Effector CD4-positive, alpha-beta T cell (primary cell): ENCODE data around the gene NCR3LG1.

Experiments used
- DNase-seq: peaks from one replicate; pipeline ENCODE4 v3.0.0-alpha.2; 2020

NCR3LG1 gene

DNA sequence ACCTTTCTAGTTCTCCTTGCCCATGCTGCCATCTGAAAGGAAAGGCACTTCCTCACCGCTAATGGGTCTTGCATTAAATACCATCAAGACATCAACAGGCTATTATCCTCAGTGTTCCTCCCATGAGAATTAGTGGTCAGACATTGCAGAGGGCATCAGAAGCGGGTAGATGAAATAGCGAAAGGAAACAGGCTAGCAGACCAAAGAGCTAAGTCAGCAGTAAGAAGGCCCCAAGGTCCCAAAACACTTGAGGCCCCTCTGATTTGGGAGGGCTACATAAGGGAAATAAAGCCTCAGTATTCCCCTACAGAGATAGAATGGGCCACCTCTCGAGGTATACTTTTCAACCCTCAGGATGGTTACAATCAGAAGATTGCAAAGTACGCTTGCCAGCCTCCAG lies 23.9 kb downstream of the NCR3LG1 start:
- DNase-seq, result no peak

DNA sequence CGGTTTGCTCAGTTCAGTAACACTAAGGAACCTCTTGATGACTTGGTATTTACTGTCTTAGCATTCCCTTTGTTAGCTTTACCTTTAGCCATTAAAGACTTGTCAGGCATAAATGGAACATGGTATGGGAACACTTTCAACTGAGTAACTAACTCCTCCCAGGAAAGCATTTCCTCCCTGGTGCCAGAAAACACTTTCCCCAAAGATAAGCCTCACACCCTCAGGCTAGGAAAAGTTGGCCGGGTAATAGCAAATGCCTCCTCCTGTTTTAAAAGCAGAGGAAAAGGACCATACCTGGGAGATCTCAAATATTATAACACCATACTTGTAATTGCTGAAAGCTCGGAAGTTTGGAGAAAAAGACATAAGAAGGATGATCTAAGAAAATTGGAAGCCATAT lies 24.9 kb downstream of the NCR3LG1 start:
- no peak for DNase-seq

DNA sequence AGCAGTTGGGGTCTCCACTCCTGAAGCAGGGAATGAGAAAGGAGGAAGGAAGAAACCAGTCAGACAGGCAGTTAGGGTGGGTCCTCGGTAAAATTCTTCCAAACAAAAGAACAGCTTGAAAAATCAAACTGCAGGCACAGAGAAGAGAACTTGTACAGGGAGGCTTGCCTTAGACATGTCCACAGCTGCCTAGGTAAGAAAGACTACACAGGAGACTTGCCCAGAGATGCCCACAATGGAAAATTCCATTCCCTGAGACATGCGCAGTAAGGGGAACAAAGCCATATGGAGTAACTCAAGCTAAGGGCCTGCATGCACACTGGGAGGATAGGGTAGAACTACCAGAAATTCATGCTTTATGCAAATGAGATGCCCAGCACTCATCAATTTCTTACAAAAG lies 27.1 kb downstream of the NCR3LG1 start:
- no peak for DNase-seq

DNA sequence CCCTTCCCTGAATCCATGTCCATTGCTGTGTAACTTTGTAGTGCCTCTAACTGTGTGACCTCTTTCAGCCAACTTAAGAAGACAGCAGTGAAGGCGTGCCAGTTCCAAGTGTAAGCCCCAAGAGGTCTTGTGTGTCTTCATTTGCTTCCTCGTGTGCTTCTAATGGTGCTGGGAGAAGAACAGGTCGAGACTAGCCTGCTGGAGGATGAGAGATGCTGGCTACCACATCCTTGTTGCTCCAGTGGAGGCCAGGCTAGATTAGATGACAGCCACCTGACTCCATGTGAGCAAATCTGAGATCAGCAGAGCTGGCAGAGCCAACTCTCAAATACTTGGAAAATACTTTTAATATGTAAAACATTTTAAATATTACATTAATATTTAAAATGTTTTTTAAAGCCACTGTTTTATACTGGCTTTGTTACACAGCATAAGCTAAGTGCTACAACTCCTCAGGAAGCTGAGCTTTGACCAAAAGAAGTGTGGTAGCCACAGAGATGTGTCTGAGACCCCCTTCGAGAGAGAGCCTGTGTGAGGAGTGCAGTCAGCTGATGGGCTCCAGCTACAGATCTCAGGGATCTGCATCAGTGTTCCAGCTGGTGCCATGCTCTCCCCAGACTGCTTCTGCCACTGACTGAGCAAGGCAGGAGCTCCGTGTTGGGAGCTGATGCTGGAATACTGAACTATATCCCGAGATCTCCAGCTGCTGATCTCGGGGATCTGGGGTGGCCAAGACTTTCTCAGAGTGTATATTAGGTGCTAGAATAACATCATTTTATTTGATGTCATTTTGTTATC lies 28.0 kb downstream of the NCR3LG1 start:
- DNase-seq, result no peak

DNA sequence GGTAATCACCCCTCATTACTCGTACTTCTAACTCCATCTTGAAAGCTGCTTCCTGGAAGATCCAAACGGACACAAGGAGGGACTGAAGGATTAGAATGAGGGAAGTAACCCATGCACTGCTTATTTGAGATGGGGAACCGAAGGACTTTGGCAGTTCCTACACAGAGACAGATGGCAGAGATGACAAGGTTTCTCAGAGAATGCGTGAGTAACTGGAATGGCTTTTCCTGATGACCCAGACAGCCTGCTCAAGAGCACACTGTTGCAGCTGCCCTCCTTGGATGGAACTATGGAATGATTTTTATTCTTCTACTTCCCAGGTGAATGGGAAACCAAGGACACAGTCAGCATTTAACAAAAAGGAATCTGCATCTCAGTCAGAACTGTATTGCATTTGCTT lies 29.6 kb downstream of the NCR3LG1 start:
- no peak for DNase-seq

DNA sequence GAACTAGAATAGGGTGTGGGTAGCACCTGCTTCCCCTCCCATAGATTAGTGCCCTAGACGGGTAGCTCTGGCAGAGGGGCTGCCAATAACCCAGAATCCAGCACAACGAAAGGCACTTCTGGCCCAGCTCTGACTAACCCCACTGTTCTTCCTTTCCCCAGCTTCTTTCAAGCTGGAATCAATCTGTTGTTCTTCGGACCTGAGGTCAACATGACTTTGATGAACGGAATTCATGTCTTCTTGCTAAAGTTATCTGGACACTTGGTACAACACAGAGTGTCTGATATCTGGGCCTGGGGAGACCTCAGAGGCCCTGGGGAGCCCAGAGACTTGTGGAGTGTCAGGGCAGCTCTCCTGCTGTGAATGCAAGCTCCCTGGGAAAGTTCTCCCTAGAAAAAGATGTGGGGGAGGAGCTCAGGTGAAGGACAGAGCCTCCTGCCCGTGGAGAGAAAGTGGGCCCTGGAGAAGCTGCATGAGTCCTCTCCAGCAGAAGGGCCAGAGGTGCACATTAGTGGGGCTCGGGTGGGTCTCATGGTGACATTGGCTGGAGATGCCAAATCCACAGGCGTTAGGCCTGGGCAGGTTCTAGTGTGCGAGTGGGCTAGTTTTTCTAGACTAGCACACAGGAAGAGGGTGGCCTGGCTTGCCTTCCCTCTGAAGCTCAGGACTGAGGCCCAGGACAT lies 30.6 kb downstream of the NCR3LG1 start:
- no peak for DNase-seq

DNA sequence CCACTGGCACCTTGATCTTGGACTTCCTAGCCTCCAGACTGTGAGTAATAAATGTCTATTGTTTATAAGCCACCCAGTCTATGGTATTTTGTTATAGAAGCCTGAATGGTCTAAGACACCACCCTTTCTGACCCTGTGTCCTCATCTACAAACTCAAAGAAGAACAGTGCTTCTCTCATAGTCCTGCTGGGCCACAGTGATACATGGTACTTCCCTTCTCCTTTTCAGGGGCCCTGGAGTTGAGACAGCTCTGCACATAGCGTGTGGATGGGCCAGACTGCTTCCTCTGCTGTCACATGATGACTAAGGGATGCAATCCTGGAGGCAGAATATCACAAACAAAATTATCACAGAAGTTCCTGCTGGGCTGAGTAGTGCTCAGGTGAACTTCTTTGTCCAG lies 31.9 kb downstream of the NCR3LG1 start:
- DNase-seq, result no peak

DNA sequence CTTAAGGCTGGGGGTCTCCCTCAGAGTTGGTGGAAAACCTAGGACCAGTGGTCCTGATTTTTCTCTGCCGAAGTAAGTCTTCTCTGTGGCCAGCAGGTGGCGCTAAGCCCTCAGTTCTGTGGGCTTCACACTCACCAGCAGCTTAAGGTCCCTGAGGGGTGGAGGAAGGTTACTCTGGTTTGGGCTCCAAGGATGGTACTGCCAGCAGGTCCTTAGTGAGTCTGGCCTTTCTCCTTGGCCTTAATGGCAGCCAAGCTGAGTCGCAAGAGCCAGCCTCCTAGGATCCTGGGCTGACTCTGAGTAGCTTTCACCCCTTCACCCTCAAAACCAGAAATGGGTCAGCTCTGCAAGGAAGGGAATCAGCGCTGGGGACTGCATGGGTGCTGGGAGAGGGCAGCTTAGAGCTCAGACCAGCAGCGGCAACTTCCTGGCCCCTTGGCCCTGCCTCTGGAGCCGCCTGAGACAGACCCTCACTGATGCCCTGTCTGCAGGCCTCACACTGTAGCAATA lies 32.5 kb downstream of the NCR3LG1 start:
- DNase-seq, result peak; percentile 80

DNA sequence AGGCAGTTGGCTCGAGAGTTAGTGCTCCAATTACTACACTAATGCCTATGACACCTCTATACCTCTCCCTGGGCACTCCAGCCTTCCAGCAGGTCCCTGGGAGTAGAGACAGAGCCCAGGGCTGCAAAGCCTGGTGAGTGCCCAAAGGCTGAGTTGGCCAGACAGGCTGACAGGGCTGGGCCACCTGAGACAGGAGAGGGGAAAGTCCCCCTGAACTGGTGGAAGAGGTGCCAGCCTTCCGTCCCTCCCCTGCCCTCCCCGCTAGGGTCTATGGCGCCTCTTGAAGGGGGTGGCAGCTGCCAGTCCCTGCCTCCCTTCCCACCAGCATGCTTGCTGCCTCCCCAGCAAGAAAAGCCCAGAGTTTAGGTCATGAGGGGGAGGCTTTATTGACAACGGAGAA lies 33.9 kb downstream of the NCR3LG1 start:
- no peak for DNase-seq

DNA sequence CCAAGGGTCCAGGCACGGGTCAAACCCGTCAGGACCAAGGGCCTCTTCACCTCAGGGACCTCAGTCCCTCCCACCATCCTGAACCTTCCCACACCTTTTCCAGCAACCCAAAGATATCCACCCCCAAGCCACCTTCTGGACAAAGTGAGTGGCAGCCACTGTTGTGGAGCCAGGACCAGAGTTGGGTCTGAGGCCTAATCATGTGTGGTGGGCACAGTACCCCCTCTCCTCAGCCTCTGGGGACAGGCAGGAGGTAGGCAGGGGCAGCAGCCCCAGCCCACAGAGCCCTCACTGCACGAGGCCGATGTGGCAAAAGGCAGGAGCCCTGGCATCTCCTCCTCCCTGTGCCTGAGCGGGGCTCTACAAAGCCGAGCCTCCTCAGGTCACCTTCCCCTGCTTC lies 34.3 kb downstream of the NCR3LG1 start:
- DNase-seq, result no peak

DNA sequence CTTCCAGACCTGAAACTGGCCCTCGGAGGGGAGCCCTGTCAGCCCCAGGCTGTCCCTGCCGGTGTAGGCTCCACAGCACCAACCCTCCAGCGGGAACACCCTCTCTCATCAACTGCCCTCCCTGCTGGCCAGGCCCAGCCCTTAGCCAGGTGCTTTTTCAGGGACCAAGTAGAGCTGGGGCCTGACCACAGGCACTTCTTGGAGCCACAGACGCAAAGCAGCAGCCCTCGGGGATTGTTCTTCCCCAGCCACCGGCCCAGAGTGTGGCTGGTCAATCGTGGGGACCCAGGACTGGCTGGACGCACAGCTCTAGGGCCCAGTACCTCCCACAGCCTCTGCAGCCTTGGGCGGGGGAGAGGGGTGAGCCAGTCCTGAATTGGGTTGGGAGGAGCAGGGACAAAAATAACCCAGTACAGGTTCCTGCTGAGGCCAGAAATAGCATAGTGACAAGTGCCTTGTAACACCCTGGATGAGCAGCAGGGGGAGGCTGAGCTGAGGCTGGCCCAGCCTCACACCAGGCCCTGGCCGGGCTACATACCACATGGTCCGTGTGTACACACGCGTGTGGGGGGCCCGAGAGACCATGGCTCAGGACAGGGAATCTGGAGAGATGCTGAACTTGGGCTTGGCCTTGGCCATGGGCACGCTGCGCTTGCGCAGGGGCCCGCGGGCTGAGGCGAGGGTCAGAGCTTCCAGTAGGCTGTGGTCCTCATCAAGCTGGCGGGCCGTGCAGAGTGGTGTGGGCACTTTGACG lies 34.9 kb downstream of the NCR3LG1 start:
- no peak for DNase-seq

DNA sequence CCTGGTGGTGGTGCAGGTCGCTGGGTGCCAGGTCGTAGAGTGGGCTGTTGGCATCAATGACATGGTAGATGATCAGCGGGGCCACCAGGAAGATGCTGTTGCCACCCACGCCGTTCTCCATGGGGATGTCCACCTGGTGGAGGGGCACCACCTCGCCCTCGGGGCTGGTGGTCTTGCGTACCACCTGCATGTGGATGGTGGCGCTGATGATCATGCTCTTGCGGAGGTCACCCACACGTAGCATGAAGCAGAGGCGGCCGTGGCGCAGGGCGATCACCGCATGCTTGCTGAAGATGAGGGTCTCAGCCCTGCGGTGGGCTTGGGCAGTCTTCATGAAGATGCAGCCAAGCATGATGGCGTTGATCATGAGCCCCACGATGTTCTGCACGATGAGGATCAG lies 35.7 kb downstream of the NCR3LG1 start:
- no peak for DNase-seq

DNA sequence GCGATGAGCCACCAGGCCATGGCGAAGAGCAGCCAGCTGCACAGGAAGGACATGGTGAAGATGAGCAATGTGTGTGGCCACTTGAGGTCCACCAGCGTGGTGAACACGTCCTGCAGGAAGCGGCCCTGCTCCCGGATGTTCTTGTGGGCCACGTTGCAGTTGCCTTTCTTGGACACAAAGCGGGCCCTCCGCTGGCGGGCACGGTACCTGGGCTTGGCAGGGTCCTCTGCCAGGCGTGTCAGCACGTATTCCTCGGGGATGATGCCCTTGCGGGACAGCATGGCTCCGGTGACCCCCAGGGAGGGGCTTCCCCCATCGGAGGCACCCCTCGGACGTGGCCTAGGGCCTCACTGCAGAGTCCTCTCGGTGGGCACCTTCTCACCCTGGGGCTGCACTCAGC lies 36.2 kb downstream of the NCR3LG1 start:
- no peak for DNase-seq

DNA sequence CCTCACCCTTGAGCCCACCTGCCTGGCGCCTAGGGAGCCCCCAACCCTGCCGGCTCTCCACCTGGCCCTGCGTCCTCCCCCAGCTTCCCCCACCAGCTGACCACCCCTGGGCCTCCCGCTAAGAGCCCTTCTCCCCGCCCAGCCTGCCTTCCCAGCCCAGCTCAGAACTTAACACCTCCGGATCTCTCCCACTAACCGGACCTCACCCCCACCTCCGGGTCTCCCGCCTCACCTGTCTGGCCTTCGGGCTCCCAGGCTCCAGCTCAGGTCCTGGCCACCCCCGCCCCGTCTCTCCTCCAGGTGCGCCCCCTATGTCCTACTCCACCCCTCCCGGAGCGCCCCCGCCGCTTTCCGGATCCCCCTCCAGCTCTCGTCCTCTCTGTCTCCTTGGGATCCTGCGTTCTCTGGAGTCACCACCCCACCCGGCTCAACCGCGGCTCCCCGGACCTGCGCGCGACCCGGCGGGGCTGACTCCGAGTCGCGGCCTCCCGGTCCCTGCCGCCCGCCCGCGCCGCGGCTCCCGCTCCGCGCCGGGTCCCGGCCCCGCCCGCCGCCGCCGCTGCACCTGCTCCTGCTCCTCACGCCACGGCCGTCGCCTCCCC lies 37.1 kb downstream of the NCR3LG1 start, which contains the start of gene KCNJ11:
Gene KCNJ11, minus strand, starts transcription at position 51 of the 602 bp plus-strand sequence. CDS start 568 bp downstream, outside the sequence.
- DNase-seq, result no peak

DNA sequence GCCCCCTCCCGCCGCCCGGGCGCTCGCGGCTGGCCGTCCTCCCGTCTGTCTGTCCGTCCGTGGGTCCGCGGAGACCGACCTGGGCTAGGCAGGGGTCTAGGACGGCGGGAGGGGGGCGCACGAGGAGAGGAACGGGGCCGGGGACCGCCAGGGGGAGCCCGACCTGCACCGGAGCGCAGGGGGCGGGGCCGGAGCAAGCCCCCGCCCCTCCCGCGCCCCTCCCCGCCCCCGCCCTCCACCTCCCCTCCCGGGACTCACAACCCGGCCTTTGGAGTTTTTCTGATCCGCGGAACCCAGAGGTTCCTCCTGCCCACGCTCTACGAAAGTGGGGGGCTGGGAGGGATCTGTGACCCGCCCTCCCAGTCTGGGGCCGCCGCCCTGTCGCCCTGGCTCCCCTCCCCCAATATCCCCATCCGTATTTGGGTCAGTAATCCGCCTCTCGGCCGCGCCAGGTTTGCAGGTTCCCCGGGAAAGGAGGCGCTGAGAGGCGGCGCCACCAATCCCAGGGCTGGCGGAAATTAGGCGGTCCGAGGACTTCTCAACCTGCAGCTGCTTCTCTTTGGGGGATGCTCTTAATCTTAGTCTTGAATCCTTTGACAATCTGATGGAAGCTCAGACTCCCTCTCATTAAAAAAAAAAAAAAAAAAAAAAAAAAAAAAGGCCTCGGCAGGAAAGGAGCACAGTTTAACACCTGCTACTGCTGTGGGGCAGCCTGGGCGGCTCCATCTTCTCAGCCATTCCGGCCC lies 37.8 kb downstream of the NCR3LG1 start:
- peak; percentile 78 for DNase-seq

DNA sequence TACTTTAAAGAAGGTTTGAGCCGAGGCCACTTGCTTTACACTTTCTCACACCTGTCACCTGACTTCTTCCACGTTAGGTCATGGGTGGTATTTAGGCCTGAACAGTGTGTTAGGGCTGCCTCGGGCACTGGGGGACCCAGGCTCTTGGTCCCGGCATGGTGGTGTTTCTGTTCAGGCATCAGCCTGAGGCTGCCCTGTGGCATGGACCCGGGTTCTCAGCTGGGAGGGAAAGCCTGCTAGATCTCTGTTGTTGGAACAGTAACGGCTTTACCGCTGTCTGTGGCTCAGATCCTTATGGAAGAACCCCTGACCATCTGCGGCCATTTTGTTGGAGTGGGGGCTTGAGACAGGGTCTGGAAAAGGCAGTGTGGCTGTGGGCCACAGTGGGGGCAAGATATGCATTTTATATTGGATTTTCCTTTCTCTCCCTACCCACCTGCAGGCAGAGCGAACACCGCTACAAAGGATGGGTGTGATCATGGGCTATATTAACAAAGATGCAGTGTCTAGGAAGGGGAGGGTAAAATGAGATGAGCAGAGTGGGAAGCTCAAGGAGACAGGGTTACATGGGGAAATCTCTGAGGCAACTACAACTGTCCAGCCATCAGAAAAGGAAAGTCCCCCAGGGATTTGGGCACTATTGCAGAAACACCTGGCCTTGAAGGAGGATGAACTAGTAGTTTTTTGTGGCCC lies 38.5 kb downstream of the NCR3LG1 start:
- no peak for DNase-seq

DNA sequence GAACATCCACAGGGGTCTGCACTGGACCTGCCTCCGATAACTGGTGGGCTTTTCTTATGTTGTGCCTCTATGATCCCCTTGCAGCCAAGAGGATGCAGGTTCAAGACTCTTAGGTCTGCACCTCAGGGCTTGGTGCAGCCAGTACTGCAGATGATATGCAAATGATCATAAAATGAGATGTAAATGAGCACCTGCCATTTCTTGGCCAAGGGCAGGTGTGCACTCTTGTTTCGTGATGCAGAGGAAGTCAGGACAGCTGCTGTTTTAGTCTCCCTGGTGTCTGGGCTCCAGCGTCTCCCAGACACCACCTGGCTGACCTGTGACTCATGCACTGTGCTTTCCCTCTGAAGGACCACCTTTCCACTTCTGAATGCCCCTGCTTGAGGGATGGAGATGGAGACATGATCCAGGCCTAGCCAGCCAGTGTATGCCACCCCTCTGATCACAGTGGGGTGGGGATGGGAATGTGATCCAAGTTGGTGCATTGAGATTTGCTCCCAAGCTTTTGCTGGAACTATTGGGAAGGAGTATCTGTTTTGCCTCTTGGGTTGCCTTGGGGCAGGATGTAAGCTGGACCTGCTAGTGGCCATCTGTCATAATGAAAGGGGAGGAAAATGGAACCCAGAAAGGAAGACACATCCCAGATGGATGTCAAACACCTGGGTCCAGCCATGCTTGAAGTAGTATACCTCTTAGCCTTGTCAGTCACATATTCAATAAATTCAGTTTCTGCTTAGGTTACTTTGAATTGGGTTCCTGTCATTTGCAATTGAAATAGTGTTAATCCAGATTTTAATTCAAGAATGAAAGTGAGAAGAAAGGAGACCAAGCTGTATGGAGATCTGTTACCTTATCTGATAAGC lies 40.1 kb downstream of the NCR3LG1 start:
- no peak for DNase-seq

DNA sequence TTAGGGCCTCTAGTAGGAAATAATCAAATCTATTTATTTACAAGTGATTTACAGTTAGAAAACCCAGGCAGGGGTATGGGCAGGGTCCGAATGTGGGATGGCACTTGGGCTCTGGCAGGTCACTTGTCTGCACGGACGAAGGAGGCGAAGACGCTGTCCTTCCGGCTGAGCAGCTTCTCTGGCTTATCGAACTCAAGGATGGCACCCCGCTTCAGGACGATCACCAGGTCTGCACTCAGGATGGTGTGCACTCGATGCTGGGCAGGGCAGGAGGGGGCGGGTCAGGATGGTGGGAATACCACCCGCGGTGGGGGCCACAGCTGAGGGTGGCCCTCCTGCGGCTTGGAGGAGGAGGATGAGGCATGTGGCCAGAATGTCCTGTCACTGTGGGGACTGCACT lies 41.3 kb downstream of the NCR3LG1 start:
- DNase-seq, result no peak

DNA sequence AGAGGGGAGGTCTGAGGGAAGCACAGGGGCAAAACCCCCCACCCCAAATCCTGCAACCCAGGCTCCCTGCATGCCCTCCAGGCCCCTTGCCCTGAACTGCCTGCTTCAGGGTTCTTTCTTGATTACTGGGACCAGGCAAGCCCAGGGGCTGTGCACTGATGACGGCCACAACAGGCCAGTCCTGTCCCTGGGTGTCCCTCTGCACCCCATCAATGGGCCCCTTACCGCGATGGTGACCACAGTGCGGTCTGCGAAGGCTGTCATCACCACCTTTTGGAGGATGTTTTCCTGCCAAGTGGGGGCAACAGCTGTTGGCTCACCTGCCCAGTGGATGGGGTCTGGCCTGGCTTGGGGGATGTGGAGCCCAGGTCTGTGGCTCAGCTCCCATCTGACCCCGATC lies 41.9 kb downstream of the NCR3LG1 start:
- no peak for DNase-seq

DNA sequence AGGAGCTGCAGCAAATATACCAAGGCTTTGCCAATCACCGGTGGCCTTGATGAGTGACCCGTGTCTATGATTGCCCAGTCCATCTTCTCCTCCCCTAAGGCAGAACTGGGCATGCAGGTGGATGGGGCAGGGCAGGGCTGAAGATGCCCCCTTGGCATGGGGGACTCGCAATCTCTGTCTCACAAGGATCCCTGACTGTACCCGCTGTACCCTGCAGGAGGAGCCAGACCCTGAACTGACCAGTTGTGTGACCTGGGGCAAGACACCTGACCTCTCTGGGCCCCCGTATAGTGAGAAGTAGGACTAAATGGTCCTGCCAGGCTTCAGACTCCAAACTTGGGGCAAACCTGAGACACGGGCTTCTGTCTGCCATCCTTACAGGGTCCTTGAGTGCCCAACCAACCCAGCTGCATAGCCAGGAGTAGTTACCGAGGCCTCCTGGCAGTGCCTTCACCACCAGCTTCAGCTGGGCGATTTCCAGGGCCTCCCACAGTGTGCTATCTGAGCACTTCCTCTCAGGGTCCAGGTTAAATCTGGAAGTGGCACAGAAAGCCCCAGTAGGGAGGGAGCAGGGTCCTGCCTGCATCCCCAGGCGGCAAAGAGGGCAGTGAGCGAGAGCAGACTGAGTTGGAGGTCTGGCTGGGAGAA lies 43.3 kb downstream of the NCR3LG1 start:
- no peak for DNase-seq
